HuH-7.5 (cell line): Measurements from ENCODE around the gene DENND1A.

ENCODE experiments used
- DNase-seq: peaks from one replicate; pipeline ENCODE4 v3.0.0; 2011; ENCODE audit warnings: low spot score

DENND1A gene

DNA sequence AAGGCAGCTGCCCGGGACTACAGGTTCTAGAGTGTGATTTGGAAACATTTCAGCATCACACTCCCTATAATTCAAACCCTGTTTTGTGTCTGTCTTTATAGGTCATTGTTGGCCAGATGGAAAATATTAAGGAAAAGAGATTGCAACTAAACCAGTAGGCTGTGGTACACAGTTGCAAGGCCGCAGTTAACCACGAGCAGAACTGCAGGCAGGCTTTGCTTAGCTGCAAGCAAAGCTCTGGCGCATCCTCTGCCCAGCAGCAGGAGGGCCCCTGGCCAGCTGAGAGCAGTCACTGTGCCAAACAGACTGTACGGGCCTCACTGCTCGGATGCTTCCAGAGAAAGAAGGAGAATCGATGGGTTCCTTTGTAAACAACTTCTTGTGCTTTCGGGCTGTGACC, 204.5 kb downstream of the DENND1A start:
- no peak for DNase-seq

DNA sequence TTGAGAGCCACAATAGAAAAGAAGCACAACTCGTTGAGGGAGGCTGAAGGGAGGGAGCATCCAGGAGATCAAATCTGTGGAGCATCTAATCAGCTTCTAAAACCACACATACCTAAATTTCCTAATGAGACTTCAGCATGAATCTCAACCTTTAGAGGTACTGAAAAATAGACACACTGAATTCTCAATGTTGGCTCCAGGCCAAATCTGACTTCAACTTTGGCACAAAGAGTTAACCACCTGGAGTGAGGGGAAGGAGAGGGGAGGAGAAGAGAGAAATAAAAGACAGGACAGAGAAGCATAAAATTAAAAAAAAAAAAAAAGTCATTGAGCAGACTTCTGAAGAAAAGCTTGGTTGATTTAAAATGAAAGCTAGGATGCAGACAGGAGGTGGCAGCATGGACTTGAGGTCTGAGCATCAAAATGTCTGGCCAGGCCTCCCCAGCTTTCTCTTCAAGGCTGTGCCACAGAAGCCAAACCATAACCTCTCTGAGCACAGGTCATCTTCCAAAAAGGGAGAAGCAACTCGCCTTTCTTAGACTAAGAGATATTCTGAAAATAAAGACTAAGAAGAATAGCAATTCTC, 205.6 kb downstream of the DENND1A start:
- no peak for DNase-seq

DNA sequence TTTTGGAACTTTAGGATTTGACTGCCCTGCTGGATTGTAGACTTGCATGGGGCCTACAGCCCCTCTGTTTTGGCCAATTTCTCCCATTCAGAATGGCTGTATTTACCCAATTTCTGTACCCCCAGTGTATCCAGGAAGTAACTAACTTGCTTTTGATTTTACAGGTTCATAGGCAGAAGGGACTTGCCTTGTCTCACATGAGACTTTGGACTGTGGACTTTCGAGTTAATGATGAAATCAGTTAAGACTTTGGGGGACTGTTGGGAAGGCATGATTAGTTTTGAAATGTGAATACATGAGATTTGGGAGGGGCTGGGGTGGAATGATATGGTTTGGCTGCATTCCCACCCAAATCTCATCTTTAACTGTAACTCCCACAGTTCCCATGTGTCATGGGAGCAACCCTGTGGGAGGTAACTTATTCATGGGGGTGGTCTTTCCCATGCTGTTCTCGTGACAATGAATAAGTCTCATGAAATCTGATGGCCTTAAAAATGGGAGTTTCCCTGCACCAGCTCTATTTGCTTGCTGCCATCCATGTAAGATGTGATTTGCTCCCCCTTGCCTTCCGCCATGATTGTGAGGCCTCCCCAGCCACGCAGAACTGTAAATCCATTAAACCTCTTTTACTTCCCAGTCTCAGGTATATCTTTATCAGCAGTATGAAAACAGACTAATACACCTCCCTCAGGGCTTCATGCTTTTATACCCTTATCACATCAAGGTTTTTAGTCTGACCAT, 206.6 kb downstream of the DENND1A start:
- no peak for DNase-seq

DNA sequence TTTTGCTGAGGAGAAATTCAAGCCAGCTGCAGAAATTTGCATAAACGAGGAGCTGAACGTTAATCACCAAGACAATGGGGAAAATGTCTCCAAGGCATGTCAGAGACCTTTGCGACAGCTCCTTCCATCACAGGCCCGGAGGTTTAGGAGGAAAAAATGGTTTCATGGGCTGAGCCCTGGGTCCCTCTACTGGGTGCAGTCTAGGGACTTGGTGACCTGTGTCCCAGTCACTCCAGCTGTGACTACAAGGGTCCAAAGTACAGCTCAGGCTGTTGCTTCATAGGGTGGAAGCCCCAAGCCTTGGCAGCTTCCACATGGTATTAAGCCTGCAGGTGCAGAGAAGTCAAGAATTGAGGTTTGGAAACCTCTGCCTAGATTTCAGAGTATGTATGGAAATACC, 207.5 kb downstream of the DENND1A start:
- no peak for DNase-seq

DNA sequence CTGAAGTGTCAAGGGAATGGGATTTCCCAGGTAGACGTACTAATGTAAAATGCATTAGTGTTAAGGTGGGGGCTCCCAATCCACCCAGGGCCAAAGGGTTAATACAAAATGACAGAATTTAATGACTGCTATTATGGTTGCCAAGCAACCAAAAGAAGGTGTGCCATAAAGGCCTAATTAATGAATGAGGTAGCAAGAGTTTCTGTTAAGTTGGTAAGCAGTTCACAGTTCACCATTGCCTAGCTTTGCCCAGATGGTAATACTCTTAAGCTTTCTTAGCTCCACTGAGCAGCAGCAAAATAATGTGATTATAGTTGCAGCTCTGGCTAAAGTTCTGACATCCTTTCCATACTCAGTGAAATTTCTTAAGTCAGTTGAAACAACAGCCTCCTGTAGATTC, 211.7 kb downstream of the DENND1A start:
- DNase-seq, result no peak

DNA sequence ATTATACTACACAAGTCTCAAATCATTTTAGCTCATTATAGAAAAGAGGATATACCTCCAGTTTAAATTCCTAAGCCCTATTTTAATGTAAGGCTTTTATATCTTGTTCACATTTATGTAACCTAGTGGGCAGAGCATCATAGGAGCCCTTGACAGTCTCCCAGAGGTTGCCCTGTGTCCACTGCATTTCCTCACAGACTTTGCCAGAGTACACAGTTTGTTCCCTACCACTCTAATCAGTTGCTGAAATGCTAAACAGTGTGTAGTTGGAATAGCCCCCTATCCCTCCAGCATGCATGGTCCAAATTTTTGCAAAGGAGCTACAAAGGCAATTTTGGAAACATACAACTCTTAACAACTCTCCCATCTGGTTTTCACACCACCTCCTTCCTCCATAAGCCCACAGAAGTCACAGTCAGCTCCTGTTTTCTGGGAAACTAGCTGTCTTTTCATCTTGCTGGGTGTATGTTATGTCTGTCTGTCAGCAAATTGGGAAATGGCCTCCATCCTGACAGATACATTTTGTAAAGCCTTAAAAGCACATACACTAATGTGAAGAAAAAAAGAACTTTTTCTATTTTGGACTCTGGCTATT, 212.2 kb downstream of the DENND1A start:
- DNase-seq, result no peak

DNA sequence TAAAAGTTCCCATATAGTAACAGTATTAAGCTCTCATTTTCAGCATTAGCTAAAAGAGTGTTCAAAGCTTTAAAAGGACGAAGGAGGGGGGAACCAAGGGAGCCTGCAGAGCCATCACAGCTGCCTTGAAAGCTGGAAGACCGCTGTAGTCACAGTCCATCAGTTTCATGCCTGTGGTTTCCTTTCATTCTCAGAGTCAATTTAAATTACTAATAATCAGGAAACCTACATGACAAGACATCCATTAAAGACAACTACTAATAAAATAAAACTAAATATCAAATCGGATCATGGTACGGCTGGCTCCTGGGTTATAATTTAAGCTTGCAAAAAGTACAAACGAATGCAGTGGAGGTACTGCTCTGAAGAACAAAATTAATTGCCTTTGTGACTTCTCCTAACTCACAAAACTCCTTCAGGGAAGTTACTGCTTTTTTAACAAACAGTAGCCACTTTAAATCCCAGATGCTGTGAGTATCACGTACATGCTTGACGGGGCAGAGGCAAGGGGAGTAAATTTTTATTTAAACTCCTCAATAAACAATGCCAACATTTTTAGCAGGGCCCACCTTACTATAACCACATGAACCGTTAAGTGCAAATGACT, 213.5 kb downstream of the DENND1A start:
- DNase-seq, result no peak

DNA sequence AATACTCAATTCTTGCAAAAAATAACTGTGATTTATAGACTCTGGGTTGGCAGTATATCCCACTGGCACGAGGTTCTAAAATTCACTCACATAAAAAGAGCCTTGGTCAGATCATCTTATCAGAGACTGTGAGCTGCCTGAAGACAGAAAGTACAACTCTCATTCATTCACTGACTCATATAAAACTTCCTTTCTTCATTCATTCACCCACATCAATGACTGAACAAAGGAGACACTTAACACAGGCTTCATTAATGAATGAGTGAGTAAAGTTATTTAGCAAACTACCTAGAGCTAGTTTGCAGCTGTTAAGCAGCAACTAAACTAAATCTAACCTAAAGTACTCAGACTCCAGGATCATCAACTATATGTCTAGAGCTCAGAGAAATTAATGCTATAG, 214.7 kb downstream of the DENND1A start:
- DNase-seq, result no peak

DNA sequence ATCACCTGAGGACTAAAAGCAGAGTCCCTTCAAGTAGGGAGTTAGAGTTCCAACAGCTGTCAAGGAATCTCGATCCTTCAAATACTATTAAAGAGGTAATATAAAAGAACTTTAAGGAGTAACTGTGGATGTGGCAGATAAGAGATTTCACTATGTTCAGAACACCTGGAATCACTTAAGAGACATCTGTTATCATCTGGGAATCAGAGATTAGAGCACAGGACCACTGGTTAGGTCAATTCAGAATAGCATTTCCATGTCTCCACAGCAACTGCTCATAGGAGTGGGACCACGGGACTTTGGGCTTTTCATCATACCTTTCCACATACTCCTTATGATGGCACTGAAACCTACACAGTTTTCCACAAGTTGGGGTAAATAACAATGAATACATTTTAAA, 216.6 kb downstream of the DENND1A start:
- no peak for DNase-seq

DNA sequence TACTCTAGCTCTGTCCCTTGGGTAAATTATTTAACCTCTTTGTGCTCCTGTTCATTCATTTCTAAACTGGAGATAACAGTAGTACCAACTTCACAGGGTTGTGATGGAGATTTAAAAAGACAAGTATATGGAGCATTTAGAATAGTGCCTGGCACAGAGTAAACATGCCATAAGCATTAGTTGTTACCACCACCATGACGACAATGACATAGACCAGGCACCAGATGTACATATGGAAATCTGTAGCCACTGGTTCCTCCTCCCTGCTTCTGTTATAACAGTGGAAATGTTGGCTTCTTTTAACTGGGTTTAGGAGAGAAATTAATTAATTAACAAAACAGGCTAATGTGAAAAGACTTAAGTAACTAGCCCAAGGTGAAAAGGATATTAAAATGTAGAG, 217.5 kb downstream of the DENND1A start:
- no peak for DNase-seq

DNA sequence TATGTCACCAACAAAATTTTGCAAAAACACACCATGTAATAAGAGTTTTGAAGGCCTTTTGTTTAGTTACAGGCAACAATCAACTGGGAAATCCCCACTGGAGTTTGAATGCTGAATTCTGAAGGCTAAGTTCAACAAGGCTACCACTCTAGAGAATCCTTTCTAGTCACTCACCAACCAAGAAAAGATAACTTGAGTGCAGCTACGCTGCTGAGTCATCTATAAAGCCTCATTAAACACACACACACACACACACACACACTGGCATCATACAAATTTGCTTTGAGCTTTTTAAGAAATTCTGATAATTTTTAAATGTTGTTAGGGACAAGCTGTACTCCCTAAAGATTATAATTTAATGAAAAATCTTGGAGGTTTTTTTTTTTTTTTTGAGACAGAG, 219.6 kb downstream of the DENND1A start:
- no peak for DNase-seq

DNA sequence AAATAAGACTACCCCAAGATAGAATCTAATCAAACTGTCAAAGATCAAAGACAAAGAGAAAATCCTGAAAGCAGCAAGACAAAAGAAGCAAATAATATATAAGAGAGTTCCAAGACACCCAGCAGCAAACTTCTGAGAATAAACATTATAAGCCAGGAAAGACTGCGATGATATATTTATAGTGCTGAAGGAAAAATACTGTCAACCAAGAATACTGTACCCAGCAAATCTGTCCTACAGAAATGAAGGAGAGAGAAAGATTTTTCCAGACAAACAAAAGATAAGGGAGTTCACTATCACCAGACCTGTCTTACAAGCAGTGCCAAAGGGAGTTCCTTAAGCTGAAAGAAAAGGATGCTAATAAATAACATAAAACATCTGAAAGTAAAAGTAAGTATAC, 227.4 kb downstream of the DENND1A start:
- DNase-seq, result no peak

DNA sequence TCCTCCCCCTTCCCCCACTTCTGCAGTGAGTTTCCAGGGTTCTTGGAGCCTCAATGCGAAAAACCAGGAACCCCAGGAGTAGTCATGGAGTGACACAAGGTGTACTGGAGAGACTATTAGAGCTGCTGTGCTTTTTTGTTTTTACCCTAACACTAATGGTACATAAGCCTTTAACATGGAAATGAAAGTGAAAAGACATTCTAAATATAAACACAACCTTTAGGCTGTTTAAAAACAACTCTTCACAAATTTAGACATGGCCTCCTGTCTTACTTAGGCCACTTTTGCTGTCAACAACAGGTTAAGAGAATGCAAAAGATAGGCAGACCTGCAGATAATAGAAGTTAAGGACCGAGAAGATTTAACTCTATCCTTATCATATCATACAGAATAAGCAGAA, 232.2 kb downstream of the DENND1A start:
- no peak for DNase-seq

DNA sequence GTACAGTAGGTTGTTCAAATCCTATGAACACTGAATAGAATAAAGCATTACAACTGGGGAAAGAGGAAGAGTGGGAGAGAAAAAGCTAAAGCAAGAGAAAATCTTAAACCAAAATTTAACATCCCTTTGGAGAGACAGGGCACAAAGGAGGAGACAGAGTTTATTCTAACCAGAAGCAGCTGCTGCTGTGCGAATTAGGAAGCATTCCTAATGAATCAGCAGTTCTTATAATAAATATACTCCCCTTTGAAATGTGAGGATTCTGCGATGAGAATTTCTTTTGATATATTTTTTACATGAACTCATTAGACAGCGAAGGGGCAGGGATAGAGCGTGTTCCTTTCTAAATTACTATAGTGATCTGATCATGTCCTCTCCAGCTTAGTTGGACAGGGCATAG, 233.4 kb downstream of the DENND1A start:
- no peak for DNase-seq

DNA sequence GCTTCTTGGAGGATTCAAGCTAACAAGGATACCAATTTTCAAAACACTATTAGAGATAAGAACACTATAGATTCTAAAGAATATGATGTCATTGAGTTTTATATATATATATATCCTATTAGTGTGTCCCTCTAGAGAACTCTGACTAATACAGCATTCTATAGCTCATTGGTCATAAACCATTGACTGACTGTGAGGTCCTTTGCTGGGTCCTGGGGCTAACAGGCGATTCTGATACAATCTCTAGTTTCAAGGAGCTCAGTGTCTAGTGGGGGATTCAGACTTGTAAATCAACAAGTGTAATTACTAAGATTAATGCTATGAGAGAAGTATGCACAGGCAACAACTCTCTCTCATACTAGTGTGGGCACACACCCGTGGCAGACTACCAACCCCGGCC, 234.5 kb downstream of the DENND1A start:
- no peak for DNase-seq

DNA sequence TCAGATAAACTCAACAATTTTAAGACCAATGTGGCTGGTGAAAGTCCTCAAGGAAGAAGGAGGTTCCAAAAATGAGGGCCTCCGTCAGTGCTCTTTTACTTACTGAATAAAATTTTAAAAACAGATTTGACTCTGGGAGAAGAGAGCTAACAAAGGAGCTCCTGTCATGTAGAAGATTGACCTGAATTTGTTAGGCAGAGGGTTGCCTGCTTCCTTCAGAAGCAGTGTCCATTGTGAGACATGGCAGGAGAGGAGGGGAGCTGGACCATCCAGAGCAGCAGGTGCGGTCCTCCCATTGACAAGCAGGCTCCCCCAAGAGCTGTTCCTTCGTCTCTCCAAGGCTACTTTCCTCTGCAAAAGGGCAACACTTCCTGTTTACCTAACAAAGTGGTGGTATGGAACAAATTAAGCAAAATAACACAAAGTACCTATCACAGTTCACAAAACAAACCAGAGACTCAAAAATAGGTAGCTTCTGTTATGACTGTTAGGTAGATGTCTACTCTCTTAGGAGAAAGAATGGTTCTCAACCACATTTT, 238.1 kb downstream of the DENND1A start:
- DNase-seq, result no peak

DNA sequence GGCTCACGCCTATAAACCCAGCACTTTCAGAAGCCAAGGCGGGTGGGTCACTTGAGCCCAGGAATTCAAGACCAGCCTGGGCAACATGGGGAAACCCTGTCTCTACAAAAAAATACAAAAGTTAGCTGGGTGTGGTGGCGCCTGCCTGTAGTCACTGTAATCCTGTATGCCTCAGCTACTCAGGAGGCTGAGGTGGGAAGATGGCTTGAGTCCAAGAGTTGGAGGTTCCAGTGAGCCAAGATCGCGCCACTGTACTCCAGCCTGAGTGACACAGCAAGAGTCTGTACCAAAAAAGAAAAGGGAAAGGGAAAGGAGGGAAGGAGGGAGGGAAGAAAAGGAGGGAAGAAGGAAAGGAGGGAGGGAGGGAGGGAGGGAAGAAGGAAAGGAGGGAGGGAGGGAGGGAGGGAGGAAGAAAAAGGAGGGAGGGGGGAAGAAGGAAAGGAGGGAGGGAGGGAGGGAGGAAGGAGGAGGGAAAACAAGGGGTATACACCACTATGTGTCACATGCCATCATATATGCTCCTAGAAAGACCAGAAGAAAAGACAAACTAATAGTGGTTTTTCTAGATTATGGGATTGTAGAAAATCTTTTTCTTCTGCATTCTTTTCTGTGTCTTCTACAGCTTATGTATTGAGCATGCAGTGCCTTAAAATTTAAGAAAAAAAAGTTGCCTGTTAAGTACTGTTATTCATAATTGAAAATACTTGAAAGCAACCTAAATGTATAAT, 240.1 kb downstream of the DENND1A start:
- DNase-seq, result no peak

DNA sequence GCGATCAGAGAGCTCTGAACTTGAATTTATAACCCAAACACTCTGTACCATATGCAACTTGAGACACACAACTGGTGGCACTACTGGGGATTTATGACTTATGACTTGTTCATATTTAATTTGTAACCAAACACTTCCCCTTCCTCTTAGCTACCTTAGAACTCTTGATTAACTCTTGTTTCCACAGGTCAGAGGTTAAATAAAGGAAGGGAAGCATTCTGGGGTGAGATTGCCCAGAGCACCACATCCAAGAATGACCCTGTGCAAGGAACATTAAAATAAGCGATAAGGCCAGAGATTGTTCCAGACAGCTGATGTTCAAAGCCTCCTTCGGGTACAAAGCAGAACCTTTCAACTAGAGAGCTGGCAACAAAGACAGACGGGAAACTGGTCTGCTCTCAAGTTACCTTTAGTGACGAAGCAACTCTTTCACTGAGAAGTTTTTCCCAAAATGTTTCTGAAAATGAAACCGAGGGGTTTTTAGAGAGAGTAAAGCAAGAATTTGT, 242.6 kb downstream of the DENND1A start:
- DNase-seq, result peak; percentile 20

DNA sequence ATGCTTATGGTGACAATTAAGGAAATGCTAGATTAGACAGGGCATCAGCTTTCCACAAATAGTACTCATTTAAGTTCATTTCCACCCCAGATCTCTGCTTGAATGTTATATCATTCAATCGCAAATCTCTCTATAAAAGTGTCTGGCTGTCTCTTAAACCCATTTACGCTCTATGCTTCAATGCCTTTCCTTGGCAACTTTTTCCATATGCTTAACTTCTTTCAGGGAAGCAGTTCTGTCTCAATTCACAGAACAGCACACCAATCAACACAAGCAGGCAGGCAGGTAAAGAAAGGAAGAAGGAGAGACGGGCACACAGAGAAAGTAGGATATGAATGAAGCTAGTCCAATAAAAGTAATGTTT, 243.1 kb downstream of the DENND1A start:
- DNase-seq, result no peak

DNA sequence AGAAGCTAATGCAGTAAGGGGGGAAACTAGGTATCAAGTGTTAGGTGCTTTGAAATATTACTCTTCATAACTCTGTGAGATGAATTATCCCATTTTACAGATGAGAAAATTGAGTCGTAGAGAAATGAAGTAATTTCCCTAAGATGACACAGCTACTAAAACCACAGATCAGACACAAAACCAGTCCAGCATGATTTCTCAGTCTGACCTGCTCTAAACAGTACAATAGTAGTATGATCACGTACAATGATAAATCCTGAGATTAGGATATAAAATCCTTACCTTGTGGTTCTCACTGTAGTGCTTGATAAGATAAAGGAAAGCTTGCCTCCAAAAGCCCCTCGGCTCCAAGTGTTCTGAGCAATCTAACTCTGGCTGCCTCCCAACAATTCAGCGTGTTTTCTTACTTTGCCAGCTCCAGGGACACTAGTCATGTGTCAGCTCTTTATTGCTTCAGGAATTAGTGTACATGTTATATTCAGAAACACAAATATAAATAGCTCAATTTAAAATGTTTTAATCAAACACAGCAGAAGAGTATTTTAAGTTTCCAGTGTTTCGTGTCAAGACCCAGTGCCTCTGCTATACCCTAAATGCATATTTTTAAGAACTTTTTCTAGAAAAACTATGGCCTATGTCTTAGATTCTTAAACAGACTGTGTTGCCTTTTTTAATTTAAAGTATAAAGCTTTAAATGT, 243.6 kb downstream of the DENND1A start:
- no peak for DNase-seq

DNA sequence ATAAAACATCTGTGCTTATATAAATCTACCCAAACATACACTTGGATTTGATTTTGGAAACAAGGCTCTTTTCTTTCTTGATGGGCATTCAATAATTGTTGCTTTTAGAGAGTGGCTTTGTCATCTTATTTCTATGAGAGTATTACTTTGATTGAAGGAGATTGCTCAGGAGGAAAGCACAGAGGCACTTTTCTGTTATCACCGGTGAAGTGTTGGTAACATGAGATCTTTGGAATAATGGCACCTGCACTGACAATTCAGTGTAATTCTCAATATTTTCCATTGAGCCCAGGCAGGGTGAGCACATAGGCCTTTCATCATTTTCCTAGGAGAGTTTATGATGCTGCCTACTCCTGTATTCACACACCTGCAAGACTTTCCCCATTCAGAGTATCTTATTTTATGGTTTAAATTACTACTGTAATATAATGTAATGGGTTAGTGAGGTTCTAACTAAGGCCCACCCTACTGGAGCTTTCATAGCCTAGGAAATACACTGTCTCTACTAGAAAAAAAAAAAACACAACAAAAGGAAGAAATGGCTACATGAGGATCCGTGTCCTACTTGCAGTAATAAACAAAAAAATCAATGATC, 244.3 kb downstream of the DENND1A start:
- no peak for DNase-seq
